ENCODE measurements around the gene PRAC2. TPM values are rescaled to one million over a fixed set of nuclear protein-coding genes. Genes with fewer than 3 reads are reported as not detected.

Gene PRAC2
- total RNA-seq, 1 experiment from 2014 or later, result not detected

GRCh38 chr17:48718761-48719641 lies 4.0 kb upstream of the PRAC2 start:
- CTCF ChIA-PET, result interaction anchor here (0.8 to 0.9 kb wide), 2 partner anchors 32 to 160 kb away, joined by 3 read pairs; no protein-coding TSS in a partner anchor
- Mint-ChIP-seq H3K36me3 (ENCODE audit: insufficient read depth, unreplicated experiment) (no peaks in the 10 kb centered on the region), H3K4me3 (ENCODE audit: low read depth, unreplicated experiment) (no peak overlapping the region), H3K27me3 (ENCODE audit: unreplicated experiment) (peaks cover 6% of the 10 kb centered on the region), H3K9me3 (ENCODE audit: low read depth, unreplicated experiment) (no peaks in the 10 kb centered on the region), H3K4me1 (ENCODE audit: low read depth, unreplicated experiment) (peaks cover 5% of the 10 kb centered on the region), H3K27ac (ENCODE audit: unreplicated experiment) (no peak overlapping the region)
- intact Hi-C loops (cut with micrococcal nuclease; ENCODE audit: unreplicated experiment), result no loop called here
- TF ChIP-seq CTCF (IDR thresholded peaks at IDR 0.05; ENCODE audit: unreplicated experiment), result no peak
- DNase-seq, result no peak
- BruUV-seq (replicated peaks), result no TSS peak

- BruUV-seq (replicated peaks), result no TSS peak
- intact Hi-C loops (cut with micrococcal nuclease; ENCODE audit: unreplicated experiment), result no loop called here
- H3K4me3 Mint-ChIP-seq (ENCODE audit: low read depth, unreplicated experiment), result no peak overlapping the region
- H3K27me3 Mint-ChIP-seq (ENCODE audit: unreplicated experiment), result peaks cover 14% of the 10 kb centered on the region
- no peak for TF ChIP-seq CTCF (IDR thresholded peaks at IDR 0.05; ENCODE audit: unreplicated experiment)
- no peak for DNase-seq
- CTCF ChIA-PET, result interaction anchor here (0.8 to 0.9 kb wide), 2 partner anchors 32 to 159 kb away, joined by 3 read pairs; no protein-coding TSS in a partner anchor
- H3K36me3 Mint-ChIP-seq (ENCODE audit: insufficient read depth, unreplicated experiment), result peaks cover 4% of the 10 kb centered on the region
- H3K9me3 Mint-ChIP-seq (ENCODE audit: low read depth, unreplicated experiment), result no peaks in the 10 kb centered on the region
- H3K27ac Mint-ChIP-seq (ENCODE audit: unreplicated experiment), result no peak overlapping the region
- H3K4me1 Mint-ChIP-seq (ENCODE audit: low read depth, unreplicated experiment), result peaks cover 11% of the 10 kb centered on the region
These were observed 3.2 kb upstream of the PRAC2 start for GRCh38 chr17:48719642-48720265.

GRCh38 chr17:48720266-48721008 lies 2.5 kb upstream of the PRAC2 start:
- no peak for DNase-seq
- H3K4me3 Mint-ChIP-seq (ENCODE audit: low read depth, unreplicated experiment), result no peak overlapping the region
- intact Hi-C loops (cut with micrococcal nuclease; ENCODE audit: unreplicated experiment), result no loop called here
- CTCF ChIA-PET, result interaction anchor here (1.7 to 1.8 kb wide), 2 partner anchors 42 to 158 kb away, joined by 4 to 6 read pairs; no protein-coding TSS in a partner anchor
- BruUV-seq (replicated peaks), result no TSS peak
- peaks cover 16% of the 10 kb centered on the region for H3K27me3 Mint-ChIP-seq (ENCODE audit: unreplicated experiment)
- no peaks in the 10 kb centered on the region for H3K9me3 Mint-ChIP-seq (ENCODE audit: low read depth, unreplicated experiment)
- peaks cover 4% of the 10 kb centered on the region for H3K36me3 Mint-ChIP-seq (ENCODE audit: insufficient read depth, unreplicated experiment)
- H3K27ac Mint-ChIP-seq (ENCODE audit: unreplicated experiment), result no peak overlapping the region
- H3K4me1 Mint-ChIP-seq (ENCODE audit: low read depth, unreplicated experiment), result peaks cover 11% of the 10 kb centered on the region
- TF ChIP-seq CTCF (IDR thresholded peaks at IDR 0.05; ENCODE audit: unreplicated experiment), result no peak

GRCh38 chr17:48721009-48721402 lies 2.0 kb upstream of the PRAC2 start:
- intact Hi-C loops (cut with micrococcal nuclease; ENCODE audit: unreplicated experiment), result no loop called here
- Mint-ChIP-seq H3K27ac (ENCODE audit: unreplicated experiment) (no peak overlapping the region), H3K4me1 (ENCODE audit: low read depth, unreplicated experiment) (peaks cover 11% of the 10 kb centered on the region), H3K9me3 (ENCODE audit: low read depth, unreplicated experiment) (no peaks in the 10 kb centered on the region), H3K27me3 (ENCODE audit: unreplicated experiment) (peaks cover 16% of the 10 kb centered on the region), H3K36me3 (ENCODE audit: insufficient read depth, unreplicated experiment) (peaks cover 4% of the 10 kb centered on the region), H3K4me3 (ENCODE audit: low read depth, unreplicated experiment) (no peak overlapping the region)
- no TSS peak for BruUV-seq (replicated peaks)
- no peak for DNase-seq
- TF ChIP-seq CTCF (IDR thresholded peaks at IDR 0.05; ENCODE audit: unreplicated experiment), result no peak
- CTCF ChIA-PET, result interaction anchor here (1.7 to 1.8 kb wide), 2 partner anchors 43 to 158 kb away, joined by 4 to 6 read pairs; no protein-coding TSS in a partner anchor

All from Calu3 (cell line).